ENCODE measurements around the gene MAP2K2.

Gene MAP2K2

DNA sequence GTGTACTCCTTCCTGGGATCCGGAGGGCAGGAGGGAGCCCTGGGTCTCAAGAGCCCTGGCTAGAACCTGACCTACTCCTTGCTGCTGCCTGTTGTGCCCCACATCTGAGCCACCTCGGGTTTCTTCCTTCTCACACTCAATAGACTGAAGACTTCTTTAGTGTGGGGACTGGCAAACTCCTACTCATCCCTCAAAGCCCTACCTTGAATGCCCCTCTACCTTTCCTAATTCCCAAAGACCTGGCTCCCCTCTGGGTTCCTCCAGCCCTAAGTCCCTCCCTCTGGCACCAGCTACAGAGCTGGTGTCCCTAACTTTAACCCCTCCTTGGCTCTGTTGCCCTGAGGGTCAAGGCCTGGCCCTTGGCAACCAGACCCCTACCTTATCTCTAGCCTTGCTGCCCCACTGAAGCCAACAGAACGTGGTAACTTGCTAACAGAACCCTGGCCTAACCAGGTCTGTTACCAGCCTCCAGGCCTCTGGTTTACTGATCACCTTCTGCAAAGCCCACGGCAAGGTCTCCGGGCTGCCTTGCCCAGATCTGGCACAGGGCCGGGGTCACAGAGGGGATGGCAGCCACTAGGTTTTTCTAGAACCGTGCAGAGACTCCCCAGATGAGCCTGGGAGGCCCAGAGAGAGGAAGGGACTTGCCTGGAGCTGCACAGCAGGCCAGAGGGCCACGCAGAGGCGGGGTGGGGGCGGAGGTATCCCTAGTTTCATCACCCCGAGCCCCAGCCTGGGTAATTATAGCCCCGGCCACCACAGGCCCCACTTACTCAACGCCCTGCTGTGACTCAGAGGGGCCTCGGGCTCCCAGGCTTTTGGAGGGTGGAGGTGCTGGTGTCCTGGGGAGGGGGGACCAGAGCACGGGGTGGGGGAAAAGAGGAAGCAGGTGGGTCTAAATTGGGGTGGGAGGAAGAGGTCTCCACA, 72.5 kb downstream of the MAP2K2 start:
- Histone ChIP-seq H3K27ac (ENCODE audit: low read length) (no peak overlapping the region), H3K4me2 (ENCODE audit: low read length) (no peak overlapping the region), H3K36me3 (replicated peaks; ENCODE audit: low read depth, low read length) (peaks cover 59% of the 10 kb centered on the region), H3K27me3 (ENCODE audit: low read depth, low read length) (no peaks in the 10 kb centered on the region), H3K9ac (ENCODE audit: low read length) (no peak overlapping the region), H3K4me3 (ENCODE audit: low read length) (no peak overlapping the region), H2AFZ (ENCODE audit: low read depth, low read length) (no peak overlapping the region), H3K9me3 (ENCODE audit: insufficient read depth, low read length) (no peaks in the 10 kb centered on the region), H3K4me1 (ENCODE audit: low read length) (no peaks in the 10 kb centered on the region), H3K79me2 (ENCODE audit: low read length) (peaks cover 97% of the 10 kb centered on the region), H4K20me1 (ENCODE audit: insufficient read depth, low read length) (peaks cover 77% of the 10 kb centered on the region)
- TF ChIP-seq, protein P1, sequence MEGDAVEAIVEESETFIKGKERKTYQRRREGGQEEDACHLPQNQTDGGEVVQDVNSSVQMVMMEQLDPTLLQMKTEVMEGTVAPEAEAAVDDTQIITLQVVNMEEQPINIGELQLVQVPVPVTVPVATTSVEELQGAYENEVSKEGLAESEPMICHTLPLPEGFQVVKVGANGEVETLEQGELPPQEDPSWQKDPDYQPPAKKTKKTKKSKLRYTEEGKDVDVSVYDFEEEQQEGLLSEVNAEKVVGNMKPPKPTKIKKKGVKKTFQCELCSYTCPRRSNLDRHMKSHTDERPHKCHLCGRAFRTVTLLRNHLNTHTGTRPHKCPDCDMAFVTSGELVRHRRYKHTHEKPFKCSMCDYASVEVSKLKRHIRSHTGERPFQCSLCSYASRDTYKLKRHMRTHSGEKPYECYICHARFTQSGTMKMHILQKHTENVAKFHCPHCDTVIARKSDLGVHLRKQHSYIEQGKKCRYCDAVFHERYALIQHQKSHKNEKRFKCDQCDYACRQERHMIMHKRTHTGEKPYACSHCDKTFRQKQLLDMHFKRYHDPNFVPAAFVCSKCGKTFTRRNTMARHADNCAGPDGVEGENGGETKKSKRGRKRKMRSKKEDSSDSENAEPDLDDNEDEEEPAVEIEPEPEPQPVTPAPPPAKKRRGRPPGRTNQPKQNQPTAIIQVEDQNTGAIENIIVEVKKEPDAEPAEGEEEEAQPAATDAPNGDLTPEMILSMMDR (IDR thresholded peaks at IDR 0.05; ENCODE audit: low read depth, low read length) = no peak
- no peak for TF ChIP-seq EZH2phosphoT487 (IDR thresholded peaks at IDR 0.05; ENCODE audit: low read depth)

DNA sequence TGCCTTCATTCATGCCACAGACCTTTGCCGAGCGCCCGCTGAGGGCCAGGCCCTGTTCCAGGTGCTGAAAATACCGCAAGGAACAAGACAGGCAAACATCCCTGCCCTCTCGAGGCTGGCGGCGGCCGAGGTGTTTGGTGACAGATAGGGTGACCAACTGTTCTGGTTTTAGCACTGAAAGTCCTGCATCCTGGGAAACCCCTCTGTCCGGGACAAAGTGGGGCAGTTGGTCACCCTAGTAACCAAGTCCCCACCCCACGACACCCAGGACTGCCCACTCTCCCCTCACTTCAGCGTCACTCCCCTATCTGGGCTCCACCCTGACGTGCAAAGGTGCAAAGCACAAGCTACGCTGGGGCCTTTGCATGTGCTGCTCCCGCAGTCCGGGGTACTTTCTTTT, 74.5 kb downstream of the MAP2K2 start:
- Histone ChIP-seq H3K9me3 (ENCODE audit: insufficient read depth, low read length) (no peaks in the 10 kb centered on the region), H3K4me2 (ENCODE audit: low read length) (no peak overlapping the region), H4K20me1 (ENCODE audit: insufficient read depth, low read length) (peaks cover 78% of the 10 kb centered on the region), H3K9ac (ENCODE audit: low read length) (no peak overlapping the region), H2AFZ (ENCODE audit: low read depth, low read length) (no peak overlapping the region), H3K4me3 (ENCODE audit: low read length) (no peak overlapping the region), H3K27ac (ENCODE audit: low read length) (no peak overlapping the region), H3K36me3 (replicated peaks; ENCODE audit: low read depth, low read length) (peaks cover 55% of the 10 kb centered on the region), H3K27me3 (ENCODE audit: low read depth, low read length) (no peaks in the 10 kb centered on the region), H3K4me1 (ENCODE audit: low read length) (no peaks in the 10 kb centered on the region), H3K79me2 (ENCODE audit: low read length) (peaks cover 97% of the 10 kb centered on the region)
- TF ChIP-seq EZH2phosphoT487 (IDR thresholded peaks at IDR 0.05; ENCODE audit: low read depth) = no peak
- TF ChIP-seq, protein P1 (IDR thresholded peaks at IDR 0.05; ENCODE audit: low read depth, low read length) = no peak

DNA sequence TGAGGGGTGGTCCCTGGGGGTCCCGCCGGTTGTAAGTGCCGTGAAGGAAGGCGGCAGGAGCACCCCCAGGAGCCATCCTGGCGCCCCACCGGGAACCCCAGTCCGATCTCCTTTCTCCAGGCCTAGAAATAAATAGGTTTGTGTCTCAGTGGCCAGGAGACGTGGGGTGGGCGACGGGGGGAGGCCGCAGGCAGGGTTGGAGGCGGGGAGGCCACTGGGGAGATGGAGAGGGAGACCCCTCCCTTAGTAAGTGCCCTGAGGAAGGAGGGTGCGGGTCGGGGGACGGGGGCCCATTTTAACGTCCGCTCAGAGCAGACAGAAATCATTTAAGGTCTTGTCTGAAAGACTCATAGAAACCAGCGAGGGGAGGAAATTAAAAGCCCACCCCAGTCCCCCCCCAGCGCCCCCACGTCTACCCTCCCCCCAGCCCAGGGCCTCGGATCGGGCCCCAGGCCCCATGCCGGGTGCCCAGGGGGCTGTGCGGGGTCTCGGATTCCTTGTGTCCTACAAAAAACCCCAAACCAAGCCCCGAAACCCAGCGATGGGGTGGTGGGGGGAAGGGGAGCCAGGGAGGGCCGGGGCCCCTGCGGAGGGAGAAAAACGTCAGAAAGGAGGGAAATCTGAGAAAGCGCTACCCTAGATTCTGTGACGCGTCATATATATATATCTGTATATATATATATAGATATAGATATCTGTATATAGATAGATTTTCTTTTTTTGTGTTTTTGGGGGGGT, 76.8 kb downstream of the MAP2K2 start:
- no peak overlapping the region for H3K4me3 ChIP-seq (ENCODE audit: low read length)
- no peak overlapping the region for H2AFZ ChIP-seq (ENCODE audit: low read depth, low read length)
- no peaks in the 10 kb centered on the region for H3K9me3 ChIP-seq (ENCODE audit: insufficient read depth, low read length)
- no peak overlapping the region for H3K9ac ChIP-seq (ENCODE audit: low read length)
- TF ChIP-seq EZH2phosphoT487 (IDR thresholded peaks at IDR 0.05; ENCODE audit: low read depth) = no peak
- TF ChIP-seq, protein P1 (IDR thresholded peaks at IDR 0.05; ENCODE audit: low read depth, low read length) = no peak
- H3K27me3 ChIP-seq (ENCODE audit: low read depth, low read length) = no peaks in the 10 kb centered on the region
- no peaks in the 10 kb centered on the region for H3K4me1 ChIP-seq (ENCODE audit: low read length)
- no peak overlapping the region for H3K27ac ChIP-seq (ENCODE audit: low read length)
- no peak overlapping the region for H3K4me2 ChIP-seq (ENCODE audit: low read length)
- peaks cover 40% of the 10 kb centered on the region for H3K36me3 ChIP-seq (replicated peaks; ENCODE audit: low read depth, low read length)
- H3K79me2 ChIP-seq (ENCODE audit: low read length) = peaks cover 93% of the 10 kb centered on the region
- peaks cover 75% of the 10 kb centered on the region for H4K20me1 ChIP-seq (ENCODE audit: insufficient read depth, low read length)

DNA sequence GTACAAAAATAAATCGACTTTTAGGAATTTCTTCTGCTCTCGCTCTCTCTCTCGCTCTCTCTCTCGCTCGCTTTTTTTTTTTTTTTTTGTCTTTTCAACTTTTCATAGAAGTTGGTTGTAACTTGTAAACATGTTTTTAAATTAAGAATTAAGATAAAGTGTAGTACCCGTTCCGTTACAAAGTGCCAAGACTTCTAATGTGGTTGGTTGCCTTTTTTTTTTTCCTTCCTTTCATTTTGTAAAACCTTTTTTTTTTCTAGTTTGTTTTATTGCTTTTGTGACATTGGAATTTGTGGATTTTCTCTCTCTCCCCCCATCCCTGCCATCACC, 77.6 kb downstream of the MAP2K2 start:
- Histone ChIP-seq H3K9me3 (ENCODE audit: insufficient read depth, low read length) (no peaks in the 10 kb centered on the region), H2AFZ (ENCODE audit: low read depth, low read length) (no peak overlapping the region), H3K4me3 (ENCODE audit: low read length) (no peak overlapping the region), H3K79me2 (ENCODE audit: low read length) (peaks cover 87% of the 10 kb centered on the region), H3K36me3 (replicated peaks; ENCODE audit: low read depth, low read length) (peaks cover 35% of the 10 kb centered on the region), H3K4me1 (ENCODE audit: low read length) (no peaks in the 10 kb centered on the region), H4K20me1 (ENCODE audit: insufficient read depth, low read length) (peaks cover 69% of the 10 kb centered on the region), H3K27ac (ENCODE audit: low read length) (no peak overlapping the region), H3K4me2 (ENCODE audit: low read length) (no peak overlapping the region), H3K9ac (ENCODE audit: low read length) (no peak overlapping the region), H3K27me3 (ENCODE audit: low read depth, low read length) (no peaks in the 10 kb centered on the region)
- TF ChIP-seq EZH2phosphoT487 (IDR thresholded peaks at IDR 0.05; ENCODE audit: low read depth) = no peak
- TF ChIP-seq, protein P1 (IDR thresholded peaks at IDR 0.05; ENCODE audit: low read depth, low read length) = no peak

Data from OCI-LY3 (cell line).